Endothelial cell of umbilical vein (primary cell): Measurements from ENCODE around the gene KRTAP10-10. TPM values are rescaled to one million over a fixed set of nuclear protein-coding genes. Genes with fewer than 3 reads are reported as not detected.

Experiments used
- BruUV-seq: library from RNA; stranded (reverse); fragments of 400-500 nt; replicated peaks from 2 replicates; lab custom pipeline; 2021; lab: Mats Ljungman, UMichigan
- CTCF ChIA-PET: fragments of 300-600, 350-600 bp; sonication (Branson Sonifier 250); formaldehyde crosslinking; loops from one replicate; lab custom pipeline; 2021; ENCODE audit warnings: antibody characterized with exemption, inconsistent platforms; lab: Charles Lee
- POLR2A ChIA-PET: fragments of 300-600, 350-600 bp; sonication (Branson Sonifier 250); formaldehyde crosslinking; loops from one replicate; lab custom pipeline; 2021; ENCODE audit warnings: antibody characterized with exemption, inconsistent platforms; lab: Charles Lee
- DNase-seq: peaks from one replicate; pipeline ENCODE4 v3.0.0-alpha.2; 2011; ENCODE audit warnings: low read depth, low spot score
- FAIRE-seq: peaks from 2 replicates; lab custom pipeline; 2011; peaks lifted over from hg19 to GRCh38; lab: Jason Lieb, UNC
- H2AFZ ChIP-seq: 2 replicates; pipeline ENCODE4 v1.6.0; 2012; ENCODE audit warnings: low read depth, low read length, control low read depth, inconsistent platforms
- H3K27ac ChIP-seq: 2 replicates; pipeline ENCODE4 v1.5.1; 2011; ENCODE audit warnings: low read depth, mild to moderate bottlenecking, control low read depth, low read length, moderate library complexity; ENCODE audit not compliant: insufficient read depth
- H3K27me3 ChIP-seq, 2 experiments: 2 replicates each; pipeline versions ENCODE4 v1.6.0 to v1.6.1; 2011; ENCODE audit warnings: low read length in 2 of 2, mixed read lengths in 1 of 2; ENCODE audit not compliant: control insufficient read depth in 2 of 2, insufficient read depth in 2 of 2
- H3K36me3 ChIP-seq, 2 experiments: 2 replicates in 1 of 2; 3 replicates in 1 of 2; pipeline ENCODE4 v1.5.1; 2011; ENCODE audit warnings: low read length in 2 of 2, mild to moderate bottlenecking in 1 of 2, moderate library complexity in 1 of 2; ENCODE audit not compliant: control insufficient read depth in 2 of 2, insufficient read depth in 2 of 2; ENCODE audit errors: extremely low read depth in 1 of 2
- H3K4me1 ChIP-seq: 3 replicates; pipeline ENCODE4 v1.5.1; 2011; ENCODE audit warnings: mild to moderate bottlenecking, low read length; ENCODE audit not compliant: control insufficient read depth, insufficient read depth; ENCODE audit errors: extremely low read depth
- H3K4me2 ChIP-seq: 2 replicates; pipeline ENCODE4 v1.6.1; 2011; ENCODE audit warnings: low read length, control low read depth, mixed read lengths; ENCODE audit not compliant: insufficient read depth
- H3K4me3 ChIP-seq, 3 experiments: fragments of 200-600 bp in 1 of 3; sonication (generic), shearing (Covaris generic) in 1 of 3; replicated peaks in 1 of 3; 2 replicates each; pipeline ENCODE4 v1.5.1; 2011 to 2016; ENCODE audit warnings: control low read depth in 3 of 3, low read length in 3 of 3, mild to moderate bottlenecking in 2 of 3, inconsistent platforms in 1 of 3, low read depth in 1 of 3, moderate library complexity in 1 of 3; ENCODE audit not compliant: insufficient read depth in 1 of 3
- H3K79me2 ChIP-seq: 2 replicates; pipeline ENCODE4 v1.6.0; 2012; ENCODE audit warnings: low read length, inconsistent platforms; ENCODE audit not compliant: control insufficient read depth, insufficient read depth
- H3K9ac ChIP-seq: replicated peaks from 2 replicates; pipeline ENCODE3; 2011; ENCODE audit warnings: low read length, control low read depth; ENCODE audit not compliant: insufficient read depth; ENCODE audit errors: extremely low read depth
- H3K9me1 ChIP-seq: replicated peaks from 3 replicates; pipeline ENCODE4 v1.6.0; 2011; ENCODE audit warnings: mild to moderate bottlenecking, low read length; ENCODE audit not compliant: control insufficient read depth, insufficient read depth; ENCODE audit errors: extremely low read depth
- H3K9me3 ChIP-seq: replicated peaks from 2 replicates; pipeline ENCODE4 v1.5.1; 2012; ENCODE audit warnings: low read length, inconsistent platforms; ENCODE audit not compliant: control insufficient read depth, insufficient read depth
- H4K20me1 ChIP-seq: replicated peaks from 2 replicates; pipeline ENCODE3; 2011; ENCODE audit warnings: mild to moderate bottlenecking, low read length; ENCODE audit not compliant: control insufficient read depth, insufficient read depth; ENCODE audit errors: extremely low read depth
- EZH2 ChIP-seq: IDR thresholded peaks from 2 replicates; pipeline ENCODE4 v1.6.1; 2012; ENCODE audit warnings: borderline replicate concordance, low read depth, mild to moderate bottlenecking, moderate library complexity, low read length, inconsistent platforms; ENCODE audit not compliant: severe bottlenecking
- FOS ChIP-seq: IDR thresholded peaks from 2 replicates; pipeline ENCODE4 v1.6.1; 2011; ENCODE audit warnings: mild to moderate bottlenecking, low read length, moderate library complexity, borderline replicate concordance; ENCODE audit not compliant: insufficient read depth
- GATA2 ChIP-seq: IDR thresholded peaks from 2 replicates; pipeline ENCODE4 v1.7.0; 2011; ENCODE audit warnings: low read depth, mild to moderate bottlenecking, moderate library complexity, mixed read lengths, low read length; ENCODE audit not compliant: insufficient read length, insufficient read depth
- JUN ChIP-seq: IDR thresholded peaks from 2 replicates; pipeline ENCODE4 v1.6.1; 2011; ENCODE audit warnings: borderline replicate concordance, low read depth; ENCODE audit not compliant: insufficient read length, insufficient read depth
- MYC ChIP-seq: IDR thresholded peaks from one replicate; pipeline ENCODE4 v1.6.1; 2011; ENCODE audit warnings: mild to moderate bottlenecking, low read depth, low read length
- POLR2A ChIP-seq: IDR thresholded peaks from 2 replicates; pipeline ENCODE4 v1.6.1; 2012; ENCODE audit warnings: low read depth, mild to moderate bottlenecking, control low read depth, low read length
- POLR2AphosphoS5 ChIP-seq: IDR thresholded peaks from 2 replicates; pipeline ENCODE4 v1.6.1; 2012; ENCODE audit warnings: low read depth, mild to moderate bottlenecking, control low read depth, low read length, moderate library complexity; ENCODE audit not compliant: insufficient read depth
- dilution Hi-C: fragments of 300-500 bp; cut with MboI; formaldehyde crosslinking; loops from one replicate; pipeline ENCODE4 v1.15.0; 2019; ENCODE audit warnings: low sequenced_read_pairs; ENCODE audit not compliant: extremely low pct_ligation_motif_present
- intact Hi-C: fragments of 100-400 bp; cut with micrococcal nuclease; formaldehyde crosslinking; loops from one replicate; pipeline ENCODE4 v1.10.0; 2022
- polyA plus RNA-seq, 4 experiments: library from polyadenylated mRNA; depleted of rRNA in 3 of 4; stranded (reverse) in 3 of 4; unstranded in 1 of 4; fragments of >200 nt; gene quantifications; 2 replicates each; pipeline versions ENCODE4 v1.2.1 to v1.2.3, GENCODE V29; 2011 to 2012; ENCODE audit warnings: missing spikeins in 1 of 4
- total RNA-seq: library from RNA; stranded (reverse); gene quantifications from 2 replicates; pipeline ENCODE4 v1.2.3, GENCODE V29; 2021
- TF ChIP-seq, protein P1 (sequence below): IDR thresholded peaks from 2 replicates; pipeline ENCODE4 v1.6.1; 2011; ENCODE audit not compliant: insufficient read depth, insufficient read length
- TF ChIP-seq, protein P2 (sequence below), 2 donors: IDR thresholded peaks; 1 replicate in 1 of 2; 2 replicates in 1 of 2; pipeline ENCODE4 v1.5.1; 2011; ENCODE audit warnings: low read length in 2 of 2, mild to moderate bottlenecking in 2 of 2, moderate library complexity in 2 of 2, control low read depth in 1 of 2, inconsistent platforms in 1 of 2, low read depth in 1 of 2; ENCODE audit not compliant: insufficient read depth in 1 of 2; ENCODE audit errors: extremely low read depth in 1 of 2

The KRTAP10-10 gene
- total and polyA plus RNA-seq, 2 donors (not counting 3 experiments of a cell fraction or from before 2014, with no cell fraction given), result not detected

- no peak overlapping the region for H3K4me2 ChIP-seq
- no peaks in the 10 kb centered on the region for H3K4me1 ChIP-seq
- H3K79me2 ChIP-seq, result no peaks in the 10 kb centered on the region
- H3K36me3 ChIP-seq, result no peaks in the 10 kb centered on the region
- no peaks in the 10 kb centered on the region for H3K9me1 ChIP-seq
- DNase-seq (no peak), FAIRE-seq (no peak)
- CTCF ChIA-PET, result no interaction called here
- H3K9ac ChIP-seq, result no peak overlapping the region
- TF ChIP-seq, protein P1, sequence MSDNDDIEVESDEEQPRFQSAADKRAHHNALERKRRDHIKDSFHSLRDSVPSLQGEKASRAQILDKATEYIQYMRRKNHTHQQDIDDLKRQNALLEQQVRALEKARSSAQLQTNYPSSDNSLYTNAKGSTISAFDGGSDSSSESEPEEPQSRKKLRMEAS, result no peak
- TF ChIP-seq, protein P2, sequence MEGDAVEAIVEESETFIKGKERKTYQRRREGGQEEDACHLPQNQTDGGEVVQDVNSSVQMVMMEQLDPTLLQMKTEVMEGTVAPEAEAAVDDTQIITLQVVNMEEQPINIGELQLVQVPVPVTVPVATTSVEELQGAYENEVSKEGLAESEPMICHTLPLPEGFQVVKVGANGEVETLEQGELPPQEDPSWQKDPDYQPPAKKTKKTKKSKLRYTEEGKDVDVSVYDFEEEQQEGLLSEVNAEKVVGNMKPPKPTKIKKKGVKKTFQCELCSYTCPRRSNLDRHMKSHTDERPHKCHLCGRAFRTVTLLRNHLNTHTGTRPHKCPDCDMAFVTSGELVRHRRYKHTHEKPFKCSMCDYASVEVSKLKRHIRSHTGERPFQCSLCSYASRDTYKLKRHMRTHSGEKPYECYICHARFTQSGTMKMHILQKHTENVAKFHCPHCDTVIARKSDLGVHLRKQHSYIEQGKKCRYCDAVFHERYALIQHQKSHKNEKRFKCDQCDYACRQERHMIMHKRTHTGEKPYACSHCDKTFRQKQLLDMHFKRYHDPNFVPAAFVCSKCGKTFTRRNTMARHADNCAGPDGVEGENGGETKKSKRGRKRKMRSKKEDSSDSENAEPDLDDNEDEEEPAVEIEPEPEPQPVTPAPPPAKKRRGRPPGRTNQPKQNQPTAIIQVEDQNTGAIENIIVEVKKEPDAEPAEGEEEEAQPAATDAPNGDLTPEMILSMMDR (IDR thresholded peaks at IDR 0.05; ENCODE audit: extremely low read depth in 1 of 2, insufficient read depth in 1 of 2, low read depth in 1 of 2, low read length in 2 of 2), result no peak
- TF ChIP-seq JUN (no peak), FOS (no peak), POLR2AphosphoS5 (no peak), POLR2A (no peak), GATA2 (no peak), EZH2 (no peak), MYC (no peak)
- no peaks in the 10 kb centered on the region for H3K9me3 ChIP-seq
- BruUV-seq, result no TSS peak
- intact Hi-C loops, result no loop called here
- POLR2A ChIA-PET, result no interaction called here
- dilution Hi-C loops, result no loop called here
- H2AFZ ChIP-seq, result no peak overlapping the region
- peaks cover 2 to 4% of the 10 kb centered on the region in 2 experiments for H3K27me3 ChIP-seq
- H3K27ac ChIP-seq, result no peak overlapping the region
- H4K20me1 ChIP-seq, result no peaks in the 10 kb centered on the region
- no peak overlapping the region for H3K4me3 ChIP-seq
Observed at GRCh38 chr21:44664691-44665090, 27.5 kb downstream of the KRTAP10-10 start.
